ENCODE results near the gene SARS2. TPM values are rescaled to one million over a fixed set of nuclear protein-coding genes. Genes with fewer than 3 reads are reported as not detected.

SARS2 gene
- total and polyA plus RNA-seq, 4 donors: 15.9 to 19.2 (median 17.1) TPM

DNA sequence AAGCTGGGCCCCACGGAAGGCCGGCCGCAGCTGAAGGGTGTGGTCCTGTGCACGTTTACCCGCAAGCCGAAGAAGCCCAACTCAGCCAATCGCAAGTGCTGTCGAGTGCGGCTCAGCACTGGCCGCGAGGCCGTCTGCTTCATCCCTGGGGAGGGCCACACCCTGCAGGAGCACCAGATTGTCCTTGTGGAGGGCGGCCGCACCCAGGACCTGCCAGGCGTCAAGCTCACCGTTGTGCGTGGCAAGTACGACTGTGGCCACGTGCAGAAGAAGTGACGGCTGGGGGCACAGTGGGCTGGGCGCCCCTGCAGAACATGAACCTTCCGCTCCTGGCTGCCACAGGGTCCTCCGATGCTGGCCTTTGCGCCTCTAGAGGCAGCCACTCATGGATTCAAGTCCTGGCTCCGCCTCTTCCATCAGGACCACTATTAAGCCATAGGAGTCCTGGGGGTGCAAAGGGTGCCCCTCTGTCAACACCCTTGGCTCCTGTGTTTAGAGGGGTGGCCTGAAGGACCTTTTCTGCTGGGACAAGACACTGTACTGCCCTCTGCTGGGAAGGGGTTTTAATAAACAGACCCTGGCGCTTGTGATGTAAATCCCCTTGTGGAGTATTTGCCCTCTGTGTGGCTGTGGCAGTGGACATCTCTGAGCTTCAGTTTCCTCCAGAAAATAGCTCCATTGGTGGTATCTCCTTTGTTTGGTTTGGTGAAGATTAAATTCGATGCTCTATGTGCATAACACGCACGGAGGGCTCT is 2.0 kb upstream of the SARS2 start:
- Histone ChIP-seq H3K4me3 (ENCODE audit: low read depth in 1 of 3, low read length in 3 of 3) (no peak overlapping the region), H3K36me3 (ENCODE audit: control insufficient read depth in 4 of 4, insufficient read depth in 3 of 4, low read depth in 1 of 4, low read length in 3 of 4) (peaks cover 0 to 6% (median 2%) of the 10 kb centered on the region in 4 donors), H3K9me3 (ENCODE audit: control insufficient read depth in 4 of 4, low read length in 3 of 4) (no peaks in the 10 kb centered on the region), H3K9ac (ENCODE audit: low read depth in 1 of 2, low read length in 2 of 2) (no peak overlapping the region), H3K27ac (ENCODE audit: low read depth in 1 of 2, low read length in 2 of 2) (no peak overlapping the region), H3K27me3 (ENCODE audit: control insufficient read depth in 4 of 4, insufficient read depth in 4 of 4, low read length in 3 of 4) (no peaks in the 10 kb centered on the region), H3K4me1 (ENCODE audit: control insufficient read depth in 4 of 4, insufficient read depth in 4 of 4, low read length in 3 of 4) (peaks cover 7 to 38% (median 30%) of the 10 kb centered on the region in 4 donors)
- no peak for DNase-seq (ENCODE audit: low spot score)
- WGBS: 93% methylated on average over 29 of the region's 29 CpGs
- TF ChIP-seq, protein P1, sequence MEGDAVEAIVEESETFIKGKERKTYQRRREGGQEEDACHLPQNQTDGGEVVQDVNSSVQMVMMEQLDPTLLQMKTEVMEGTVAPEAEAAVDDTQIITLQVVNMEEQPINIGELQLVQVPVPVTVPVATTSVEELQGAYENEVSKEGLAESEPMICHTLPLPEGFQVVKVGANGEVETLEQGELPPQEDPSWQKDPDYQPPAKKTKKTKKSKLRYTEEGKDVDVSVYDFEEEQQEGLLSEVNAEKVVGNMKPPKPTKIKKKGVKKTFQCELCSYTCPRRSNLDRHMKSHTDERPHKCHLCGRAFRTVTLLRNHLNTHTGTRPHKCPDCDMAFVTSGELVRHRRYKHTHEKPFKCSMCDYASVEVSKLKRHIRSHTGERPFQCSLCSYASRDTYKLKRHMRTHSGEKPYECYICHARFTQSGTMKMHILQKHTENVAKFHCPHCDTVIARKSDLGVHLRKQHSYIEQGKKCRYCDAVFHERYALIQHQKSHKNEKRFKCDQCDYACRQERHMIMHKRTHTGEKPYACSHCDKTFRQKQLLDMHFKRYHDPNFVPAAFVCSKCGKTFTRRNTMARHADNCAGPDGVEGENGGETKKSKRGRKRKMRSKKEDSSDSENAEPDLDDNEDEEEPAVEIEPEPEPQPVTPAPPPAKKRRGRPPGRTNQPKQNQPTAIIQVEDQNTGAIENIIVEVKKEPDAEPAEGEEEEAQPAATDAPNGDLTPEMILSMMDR (IDR thresholded peaks at IDR 0.05; ENCODE audit: low read depth, low read length, missing input control): peak; percentile 16
- peak; percentile 38 to 61 for TF ChIP-seq RAD21 (IDR thresholded peaks at IDR 0.05)
- TF ChIP-seq GABPA (IDR thresholded peaks at IDR 0.05 in 1 of 2, conservative IDR thresholded peaks at IDR 0.05 in 1 of 2): no peak

DNA sequence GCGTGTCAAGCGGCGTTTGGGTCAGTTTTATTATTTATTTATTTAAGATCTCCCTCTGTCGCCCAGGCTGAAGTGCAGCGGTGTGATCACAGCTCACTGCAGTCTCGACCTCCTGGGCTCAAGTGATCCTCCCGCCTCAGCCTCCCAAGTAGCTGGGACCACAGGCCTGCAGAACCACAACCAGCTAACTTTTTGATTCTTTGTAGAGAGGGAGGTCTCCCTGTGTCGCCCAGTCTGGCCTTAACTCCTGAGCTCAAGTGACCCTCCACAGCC is 894 bp upstream of the SARS2 start:
- peaks cover 7 to 38% (median 30%) of the 10 kb centered on the region in 4 donors for H3K4me1 ChIP-seq (ENCODE audit: control insufficient read depth in 4 of 4, insufficient read depth in 4 of 4, low read length in 3 of 4)
- no peaks in the 10 kb centered on the region for H3K27me3 ChIP-seq (ENCODE audit: control insufficient read depth in 4 of 4, insufficient read depth in 4 of 4, low read length in 3 of 4)
- H3K36me3 ChIP-seq (ENCODE audit: control insufficient read depth in 4 of 4, insufficient read depth in 3 of 4, low read depth in 1 of 4, low read length in 3 of 4): peaks cover 0 to 6% (median 2%) of the 10 kb centered on the region in 4 donors
- peak overlapping the region; percentile 48 to 99 for H3K9ac ChIP-seq (ENCODE audit: low read depth in 1 of 2, low read length in 2 of 2)
- DNase-seq (ENCODE audit: low spot score): no peak
- WGBS: 23% methylated on average over 8 of the region's 8 CpGs
- no peaks in the 10 kb centered on the region for H3K9me3 ChIP-seq (ENCODE audit: control insufficient read depth in 4 of 4, low read length in 3 of 4)
- H3K4me3 ChIP-seq (ENCODE audit: low read depth in 1 of 3, low read length in 3 of 3): peak overlapping the region; percentile 77 to 99 (median 94)
- peak overlapping the region; percentile 85 to 86 for H3K27ac ChIP-seq (ENCODE audit: low read depth in 1 of 2, low read length in 2 of 2)
- TF ChIP-seq RXRA (IDR thresholded peaks at IDR 0.05): no peak
- TF ChIP-seq, protein P2, sequence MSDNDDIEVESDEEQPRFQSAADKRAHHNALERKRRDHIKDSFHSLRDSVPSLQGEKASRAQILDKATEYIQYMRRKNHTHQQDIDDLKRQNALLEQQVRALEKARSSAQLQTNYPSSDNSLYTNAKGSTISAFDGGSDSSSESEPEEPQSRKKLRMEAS (IDR thresholded peaks at IDR 0.05): no peak
- no peak for TF ChIP-seq FOXA2 (IDR thresholded peaks at IDR 0.05)
- no peak for TF ChIP-seq JUND (IDR thresholded peaks at IDR 0.05)
- no peak for TF ChIP-seq YY1 (IDR thresholded peaks at IDR 0.05)
- TF ChIP-seq RAD21 (IDR thresholded peaks at IDR 0.05): no peak
- TF ChIP-seq EGR1 (IDR thresholded peaks at IDR 0.05; ENCODE audit: low read depth in 2 of 2): no peak
- TF ChIP-seq GABPA (IDR thresholded peaks at IDR 0.05 in 1 of 2, conservative IDR thresholded peaks at IDR 0.05 in 1 of 2): no peak

DNA sequence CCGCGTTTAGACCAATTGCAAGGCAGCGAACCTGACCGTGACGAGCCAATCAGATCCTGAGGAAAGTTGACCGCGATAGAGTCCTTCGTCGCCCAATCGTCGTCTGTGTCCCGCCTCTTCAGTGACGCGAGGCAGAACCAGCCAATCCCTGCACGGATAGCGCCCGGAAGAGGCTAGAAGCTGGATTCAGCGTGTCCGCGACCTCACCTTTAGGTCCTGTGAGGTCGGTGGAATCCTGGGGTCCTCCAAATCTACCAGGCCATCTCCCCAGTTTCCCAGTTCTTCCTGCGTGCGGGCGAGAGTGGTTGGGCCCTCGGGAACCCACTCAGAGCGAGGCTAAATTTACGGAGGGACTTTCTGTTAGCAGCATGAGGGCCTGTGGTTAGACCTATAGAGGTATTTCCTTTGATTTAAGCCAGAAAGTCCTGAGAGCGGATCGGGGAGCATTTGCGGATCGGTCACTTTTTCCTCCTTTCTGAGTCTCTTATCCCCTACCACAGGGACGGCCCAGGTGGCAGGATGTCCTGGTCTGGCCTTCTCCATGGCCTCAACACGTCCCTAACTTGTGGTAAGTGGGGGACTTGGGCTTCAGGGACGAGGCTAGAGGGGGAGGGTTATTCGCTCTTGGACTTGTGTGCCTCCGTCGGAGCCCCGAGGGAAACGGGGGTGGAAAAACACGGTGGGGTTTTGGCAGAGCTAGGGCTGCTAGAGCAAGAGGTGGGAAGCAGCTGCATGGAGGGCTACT is 385 bp upstream of the SARS2 start, which contains the start of gene MRPS12:
Gene MRPS12 (plus strand): TSS at position 169 of the 745 bp plus-strand sequence. CDS start 351 bp downstream, at position 520.
- Histone ChIP-seq H3K27ac (ENCODE audit: low read depth in 1 of 2, low read length in 2 of 2) (peak within 1 kb of the TSS; percentile 85 to 86), H3K4me1 (ENCODE audit: control insufficient read depth in 4 of 4, insufficient read depth in 4 of 4, low read length in 3 of 4) (peaks cover 7 to 33% (median 26%) of the 10 kb centered on the region in 4 donors)
- DNase-seq (ENCODE audit: low spot score): peak; percentile 99
- TF ChIP-seq, protein P2 (IDR thresholded peaks at IDR 0.05): no peak
- TF ChIP-seq RXRA (IDR thresholded peaks at IDR 0.05) (peak; percentile 39 to 53), HNF4G (IDR thresholded peaks at IDR 0.05) (no peak), HNF4A (conservative IDR thresholded peaks at IDR 0.05) (no peak), YY1 (IDR thresholded peaks at IDR 0.05) (no peak), FOXA1 (IDR thresholded peaks at IDR 0.05) (no peak), GABPA (IDR thresholded peaks at IDR 0.05 in 1 of 2, conservative IDR thresholded peaks at IDR 0.05 in 1 of 2) (peak in 1 of 2 donors; percentile 81), RAD21 (IDR thresholded peaks at IDR 0.05) (no peak), SP1 (IDR thresholded peaks at IDR 0.05) (peak; percentile 72)
- TF ChIP-seq, protein P3, sequence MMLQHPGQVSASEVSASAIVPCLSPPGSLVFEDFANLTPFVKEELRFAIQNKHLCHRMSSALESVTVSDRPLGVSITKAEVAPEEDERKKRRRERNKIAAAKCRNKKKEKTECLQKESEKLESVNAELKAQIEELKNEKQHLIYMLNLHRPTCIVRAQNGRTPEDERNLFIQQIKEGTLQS (IDR thresholded peaks at IDR 0.05): no peak
- TF ChIP-seq, protein P1 (IDR thresholded peaks at IDR 0.05; ENCODE audit: low read depth, low read length, missing input control): no peak
- TF ChIP-seq, protein P4, sequence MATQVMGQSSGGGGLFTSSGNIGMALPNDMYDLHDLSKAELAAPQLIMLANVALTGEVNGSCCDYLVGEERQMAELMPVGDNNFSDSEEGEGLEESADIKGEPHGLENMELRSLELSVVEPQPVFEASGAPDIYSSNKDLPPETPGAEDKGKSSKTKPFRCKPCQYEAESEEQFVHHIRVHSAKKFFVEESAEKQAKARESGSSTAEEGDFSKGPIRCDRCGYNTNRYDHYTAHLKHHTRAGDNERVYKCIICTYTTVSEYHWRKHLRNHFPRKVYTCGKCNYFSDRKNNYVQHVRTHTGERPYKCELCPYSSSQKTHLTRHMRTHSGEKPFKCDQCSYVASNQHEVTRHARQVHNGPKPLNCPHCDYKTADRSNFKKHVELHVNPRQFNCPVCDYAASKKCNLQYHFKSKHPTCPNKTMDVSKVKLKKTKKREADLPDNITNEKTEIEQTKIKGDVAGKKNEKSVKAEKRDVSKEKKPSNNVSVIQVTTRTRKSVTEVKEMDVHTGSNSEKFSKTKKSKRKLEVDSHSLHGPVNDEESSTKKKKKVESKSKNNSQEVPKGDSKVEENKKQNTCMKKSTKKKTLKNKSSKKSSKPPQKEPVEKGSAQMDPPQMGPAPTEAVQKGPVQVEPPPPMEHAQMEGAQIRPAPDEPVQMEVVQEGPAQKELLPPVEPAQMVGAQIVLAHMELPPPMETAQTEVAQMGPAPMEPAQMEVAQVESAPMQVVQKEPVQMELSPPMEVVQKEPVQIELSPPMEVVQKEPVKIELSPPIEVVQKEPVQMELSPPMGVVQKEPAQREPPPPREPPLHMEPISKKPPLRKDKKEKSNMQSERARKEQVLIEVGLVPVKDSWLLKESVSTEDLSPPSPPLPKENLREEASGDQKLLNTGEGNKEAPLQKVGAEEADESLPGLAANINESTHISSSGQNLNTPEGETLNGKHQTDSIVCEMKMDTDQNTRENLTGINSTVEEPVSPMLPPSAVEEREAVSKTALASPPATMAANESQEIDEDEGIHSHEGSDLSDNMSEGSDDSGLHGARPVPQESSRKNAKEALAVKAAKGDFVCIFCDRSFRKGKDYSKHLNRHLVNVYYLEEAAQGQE (IDR thresholded peaks at IDR 0.05): no peak

More for the DNA sequence above, 385 bp upstream of the SARS2 start, which contains the start of gene MRPS12:
- no peaks in the 10 kb centered on the region for H3K9me3 ChIP-seq (ENCODE audit: control insufficient read depth in 4 of 4, low read length in 3 of 4)
- under 1% methylated on average over 40 of the region's 40 CpGs for WGBS
- H3K9ac ChIP-seq (ENCODE audit: low read depth in 1 of 2, low read length in 2 of 2): peak within 1 kb of the TSS; percentile 48 to 99
- H3K27me3 ChIP-seq (ENCODE audit: control insufficient read depth in 4 of 4, insufficient read depth in 4 of 4, low read length in 3 of 4): no peaks in the 10 kb centered on the region
- peaks cover 0 to 6% (median 3%) of the 10 kb centered on the region in 4 donors for H3K36me3 ChIP-seq (ENCODE audit: control insufficient read depth in 4 of 4, insufficient read depth in 3 of 4, low read depth in 1 of 4, low read length in 3 of 4)
- H3K4me3 ChIP-seq (ENCODE audit: low read depth in 1 of 3, low read length in 3 of 3): peak within 1 kb of the TSS; percentile 77 to 99 (median 94)
